Adipose tissue (tissue), 3 donors: ENCODE measurements around the gene TRIM23. TPM values are rescaled to one million over a fixed set of nuclear protein-coding genes. Genes with fewer than 3 reads are reported as not detected.

ENCODE experiments used
- H3K27ac ChIP-seq: one replicate; pipeline ENCODE4 v1.5.1; 2013; ENCODE audit warnings: low read depth, low read length
- WGBS, 3 donors: extraction: QIAGEN DNeasy Blood & Tissue Kit; methylation state at CpG; one replicate each; pipeline ENCODE4 v1.1.7; 2013; 5-methylcytosine and 5-hydroxymethylcytosine counted together
- polyA plus RNA-seq, 3 donors: library from polyadenylated mRNA; stranded (reverse); fragments of 200-250 nt; gene quantifications; one replicate each; pipeline ENCODE4 v1.2.3, GENCODE V29; 2013
- donor health status: healthy with polysubstance abuse.
- donor health status: Bipolar disorder and iron deficiency.
- donor health status: healthy.

TRIM23 gene
- polyA plus RNA-seq, 3 donors: 2.5 to 6.3 (median 4.4) TPM

- WGBS, 3 donors: 91 to 98% (median 97%) methylated on average over 2 of the region's 2 CpGs
- no peak overlapping the region for H3K27ac ChIP-seq
Observed at GRCh38 chr5:65588694-65589093, 35.4 kb downstream of the TRIM23 start.

GRCh38 chr5:65577141-65577540 is 47.0 kb downstream of the TRIM23 start:
- no peak overlapping the region for H3K27ac ChIP-seq

DNA sequence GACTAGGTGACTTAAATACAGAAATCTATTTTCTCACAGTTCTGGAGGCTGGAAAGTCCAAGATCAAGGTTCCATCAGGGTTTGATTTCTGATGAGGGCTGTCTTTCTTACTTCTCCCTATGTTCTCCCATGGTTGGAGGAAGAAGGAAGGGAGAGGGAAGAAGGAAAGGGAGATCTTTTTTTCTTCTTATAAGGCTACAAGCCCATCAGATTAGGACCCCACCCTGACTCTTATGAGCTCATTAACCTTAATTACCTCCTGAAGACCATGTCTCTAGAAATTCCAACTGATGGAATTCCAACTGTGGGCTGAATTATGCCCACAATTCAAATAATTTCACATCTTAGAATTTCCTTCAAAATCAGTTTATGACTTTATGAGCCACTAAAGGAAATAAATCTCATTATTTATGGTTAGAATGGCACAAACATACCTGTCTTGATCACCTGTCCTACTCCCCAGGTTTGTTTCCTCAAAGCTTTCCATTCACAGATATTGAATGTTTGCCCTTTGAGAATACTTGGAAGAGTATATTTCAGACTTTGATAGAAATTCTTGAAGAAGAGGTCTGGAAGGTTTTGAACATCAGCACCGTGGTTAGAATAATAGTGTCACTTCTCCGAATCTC is 53.4 kb downstream of the TRIM23 start:
- 91 to 94% (median 91%) methylated on average over 2 of the region's 2 CpGs for WGBS, 3 donors
- H3K27ac ChIP-seq: no peak overlapping the region

DNA sequence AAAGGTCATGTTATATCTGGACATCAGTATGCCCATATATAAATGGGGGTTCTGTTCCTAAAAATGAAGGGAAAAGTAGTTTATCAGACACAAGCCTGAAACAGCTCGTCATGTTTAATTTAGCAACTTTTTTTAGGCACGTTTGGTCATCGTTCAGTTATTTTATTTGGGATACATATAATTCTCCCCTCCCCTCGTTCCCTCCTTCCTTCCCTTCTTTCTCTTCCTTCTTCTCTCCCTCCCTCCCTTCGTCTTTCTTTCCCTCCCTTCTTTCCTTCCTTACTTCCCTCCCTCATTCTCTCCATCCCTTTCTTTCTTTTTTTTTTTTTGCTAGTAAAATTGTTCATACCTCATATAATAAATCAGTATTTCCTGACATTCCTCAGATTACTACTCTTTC is 57.6 kb downstream of the TRIM23 start:
- H3K27ac ChIP-seq: no peak overlapping the region
- 72 to 85% (median 73%) methylated on average over 5 of the region's 5 CpGs for WGBS, 3 donors

DNA sequence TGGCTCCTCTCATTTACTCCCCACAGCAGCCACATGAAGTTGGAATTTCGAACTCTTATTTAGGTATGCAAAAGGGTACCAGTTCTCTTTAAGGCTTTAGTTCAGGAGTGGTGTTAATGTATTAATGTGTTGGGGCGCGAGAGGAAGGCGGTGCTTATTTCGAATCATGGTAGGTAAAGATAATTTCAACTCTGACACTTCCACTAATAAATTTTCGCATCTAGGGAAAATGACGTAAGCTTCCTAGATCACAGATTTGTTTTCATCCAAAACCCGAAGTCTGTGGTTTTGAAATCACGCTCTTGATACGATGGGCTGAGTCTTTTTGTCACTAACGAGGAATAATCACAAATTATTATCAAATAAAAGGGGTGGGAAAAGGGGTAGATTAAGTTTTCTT is 60.4 kb downstream of the TRIM23 start:
- 2 to 7% (median 3%) methylated on average over 11 of the region's 11 CpGs for WGBS, 3 donors
- no peak overlapping the region for H3K27ac ChIP-seq

DNA sequence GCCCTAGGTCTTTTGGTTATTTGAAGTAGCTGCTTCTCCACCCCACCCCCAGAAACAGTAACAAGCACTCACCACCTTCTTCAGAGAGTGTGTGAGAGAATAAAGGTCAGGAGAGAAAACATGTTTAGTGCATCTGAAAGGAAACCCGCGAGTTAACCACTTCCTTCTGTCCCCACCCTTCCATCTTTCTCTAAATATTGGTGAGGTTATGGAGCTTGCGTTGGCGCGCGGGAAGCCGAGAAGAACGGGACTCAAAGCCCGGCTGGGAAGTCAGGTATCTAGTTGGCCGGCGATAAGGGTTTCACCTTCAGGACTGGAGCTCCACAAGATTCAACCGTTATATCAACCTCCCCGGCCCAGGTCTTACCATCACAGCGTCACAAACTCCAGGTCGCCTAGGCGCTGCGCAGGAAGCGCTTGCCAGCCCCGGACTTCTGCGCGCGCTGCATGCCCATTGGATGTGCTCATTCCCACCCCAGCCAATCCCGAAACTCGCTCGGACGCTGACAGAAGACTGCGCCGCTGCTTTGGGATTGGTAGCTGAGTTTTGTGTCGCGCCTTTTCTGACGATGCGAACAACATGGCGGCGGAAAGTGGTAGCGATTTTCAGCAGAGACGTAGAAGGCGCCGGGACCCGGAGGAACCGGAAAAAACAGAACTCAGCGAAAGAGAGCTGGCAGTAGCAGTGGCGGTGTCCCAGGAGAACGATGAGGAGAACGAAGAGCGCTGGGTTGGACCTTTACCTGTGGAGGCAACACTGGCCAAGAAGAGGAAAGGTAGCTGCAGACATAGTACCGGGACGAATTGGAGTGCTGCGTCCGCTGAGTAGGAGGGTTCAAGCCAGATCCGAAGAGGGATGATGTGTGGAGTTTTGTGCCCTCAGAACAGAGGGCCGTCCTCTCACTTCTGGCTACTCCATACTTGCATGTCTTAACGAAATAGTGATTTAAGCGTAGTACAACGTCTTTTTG is 61.1 kb downstream of the TRIM23 start, which contains the start of the genes CENPK and PPWD1:
Gene CENPK (minus strand): TSS at position 438 of the 971 bp plus-strand sequence. CDS start 8,261 bp downstream, outside the sequence.
Gene PPWD1 (plus strand): TSS at position 566 of the 971 bp plus-strand sequence. CDS start 15 bp downstream, at position 581.
- WGBS, 3 donors: 0% methylated on average over 54 of the region's 54 CpGs
- H3K27ac ChIP-seq: no peak within 1 kb of the TSS

- no peak overlapping the region for H3K27ac ChIP-seq
- 82 to 93% (median 82%) methylated on average over 3 of the region's 3 CpGs for WGBS, 3 donors
Observed at GRCh38 chr5:65556718-65557117, 67.4 kb downstream of the TRIM23 start.

DNA sequence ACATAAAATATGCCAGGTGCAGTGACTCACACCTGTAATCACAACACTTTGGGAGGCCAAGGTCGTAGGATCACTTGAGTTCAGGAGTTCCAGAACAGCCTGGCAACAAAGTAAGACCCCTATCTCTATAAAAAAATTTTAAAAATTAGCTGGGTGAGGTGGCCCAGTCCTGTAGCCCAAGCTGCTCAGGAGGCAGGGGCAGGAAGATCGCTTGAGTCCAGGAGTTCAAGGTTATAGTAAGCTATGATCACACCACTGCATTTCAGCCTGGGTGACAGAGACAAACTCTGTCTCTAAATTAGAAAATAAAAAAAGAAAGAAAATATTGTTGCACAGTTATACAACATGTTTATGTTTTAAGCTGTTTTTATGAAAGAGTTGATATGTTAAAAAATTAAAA is 68.0 kb downstream of the TRIM23 start:
- no peak overlapping the region for H3K27ac ChIP-seq
- 68 to 97% (median 94%) methylated on average over 2 of the region's 2 CpGs for WGBS, 3 donors

GRCh38 chr5:65555287-65555686 is 68.8 kb downstream of the TRIM23 start:
- H3K27ac ChIP-seq: no peak overlapping the region

DNA sequence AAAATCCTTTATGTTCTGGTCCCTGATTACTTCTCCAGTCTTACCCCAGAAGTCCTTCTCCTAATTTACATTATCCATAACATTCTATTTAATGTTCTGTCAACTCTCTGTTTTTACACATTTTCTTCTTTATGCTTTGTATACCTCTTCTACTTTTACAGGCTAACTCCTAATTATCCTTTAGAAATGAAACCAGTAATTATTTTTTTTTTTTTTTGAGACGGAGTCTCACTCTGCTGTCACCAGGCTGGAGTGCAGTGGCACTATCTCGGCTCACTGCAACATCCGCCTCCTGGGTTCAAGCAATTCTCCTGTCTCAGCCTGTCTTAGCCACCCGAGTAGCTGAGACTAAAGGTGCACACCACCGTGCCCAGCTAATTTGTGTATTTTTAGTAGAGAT is 70.2 kb downstream of the TRIM23 start:
- WGBS, 3 donors: 86 to 94% (median 87%) methylated on average over 5 of the region's 5 CpGs
- H3K27ac ChIP-seq: no peak overlapping the region

DNA sequence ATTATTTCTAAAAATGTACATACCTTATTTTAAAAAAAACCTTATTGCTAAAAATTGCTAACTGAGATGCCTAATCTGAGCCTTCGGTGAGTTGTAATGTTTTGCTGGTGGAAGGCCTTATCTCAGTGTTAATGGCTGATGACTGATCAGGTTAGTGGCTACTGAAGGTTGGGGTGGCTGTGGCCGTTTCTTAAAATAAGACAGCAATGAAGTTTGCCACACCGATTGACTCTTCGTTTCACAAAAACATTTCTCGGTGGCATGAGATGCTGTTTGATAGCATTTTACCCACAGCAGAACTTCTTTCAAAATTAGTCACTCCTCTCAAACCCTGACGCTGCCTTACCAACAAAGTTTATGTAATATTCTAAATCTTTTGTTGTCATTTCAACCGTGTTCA is 75.9 kb downstream of the TRIM23 start:
- no peak overlapping the region for H3K27ac ChIP-seq
- 89 to 95% (median 90%) methylated on average over 7 of the region's 7 CpGs for WGBS, 3 donors

DNA sequence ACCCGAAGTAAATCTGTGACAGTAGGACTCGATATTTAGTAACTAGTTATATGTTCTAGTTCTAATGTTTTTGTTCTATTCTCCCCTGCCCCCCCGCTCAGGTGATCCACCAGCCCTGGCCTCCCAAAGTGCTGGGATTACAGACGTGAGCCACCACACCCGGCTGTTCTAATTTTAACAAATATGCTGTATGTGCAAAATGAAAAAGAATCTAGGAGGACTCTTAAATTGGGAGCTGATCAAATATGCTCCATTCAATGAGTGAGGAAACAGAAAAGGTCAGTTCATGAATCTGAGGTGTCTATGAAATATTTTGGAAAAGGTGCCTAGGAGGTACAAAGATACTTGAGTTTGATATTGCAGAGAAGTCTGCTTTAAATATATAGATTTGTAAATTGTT is 78.0 kb downstream of the TRIM23 start:
- H3K27ac ChIP-seq: no peak overlapping the region
- 73 to 94% (median 94%) methylated on average over 5 of the region's 5 CpGs for WGBS, 3 donors

- 94 to 98% (median 96%) methylated on average over 4 of the region's 4 CpGs for WGBS, 3 donors
- H3K27ac ChIP-seq: no peak overlapping the region
Observed at GRCh38 chr5:65544473-65544872, 79.7 kb downstream of the TRIM23 start.

GRCh38 chr5:65539827-65540226 is 84.3 kb downstream of the TRIM23 start:
- H3K27ac ChIP-seq: no peak overlapping the region

Other genes with a start within 250 kb of the TRIM23 start
- under 1 TPM; 0.03 to 0.67 (median 0.37) TPM for gene ADAMTS6, start 142.4 kb downstream of the TRIM23 start, polyA plus RNA-seq
- under 1 TPM; 0.56 to 0.65 (median 0.60) TPM for gene CENPK, start 61.2 kb downstream of the TRIM23 start, polyA plus RNA-seq
- 10 to 100 TPM in 2 of 3 donors, 1 to 10 TPM in 1; 9.8 to 25.4 (median 18.2) TPM for gene PPWD1, start 61.0 kb downstream of the TRIM23 start, polyA plus RNA-seq
- gene SHLD3, start 694 bp upstream of the TRIM23 start, polyA plus RNA-seq: 1 to 10 TPM in 2 of 3 donors, under 1 TPM in 1; 0.75 to 2.4 (median 1.7) TPM
- 10 to 100 TPM in 2 of 3 donors, 1 to 10 TPM in 1; 6.4 to 12.2 (median 11.2) TPM for gene TRAPPC13, start 694 bp upstream of the TRIM23 start, polyA plus RNA-seq
- 1 to 10 TPM; 1.1 to 5.1 (median 2.0) TPM for gene SGTB, start 97.8 kb upstream of the TRIM23 start, polyA plus RNA-seq
- 1 to 10 TPM; 4.5 to 5.8 (median 5.1) TPM for gene NLN, start 97.9 kb upstream of the TRIM23 start, polyA plus RNA-seq